SK-N-SH (cell line): ENCODE measurements around the gene PRG3. TPM values are rescaled to one million over a fixed set of nuclear protein-coding genes. Genes with fewer than 3 reads are reported as not detected.

Source experiments
- CTCF ChIA-PET: fragments of 300-600, 350-600 bp; formaldehyde crosslinking; extraction: SDS; loops from one replicate; lab custom pipeline; 2021; lab: Yijun Ruan, JAX
- POLR2A ChIA-PET: fragments of 350-600 bp; sonication (Branson Sonifier 250); formaldehyde crosslinking; extraction: SDS; loops from one replicate; lab custom pipeline; 2020; ENCODE audit warnings: antibody characterized with exemption, inconsistent platforms; lab: Yijun Ruan, JAX
- DNase-seq: peaks from one replicate; pipeline ENCODE4 v3.0.0; 2012
- H2AFZ ChIP-seq: fragments of 200-600 bp; sonication (generic); 2 replicates; pipeline ENCODE4 v1.8.1; 2016; ENCODE audit warnings: antibody characterized with exemption, mild to moderate bottlenecking, low read depth
- H3F3A ChIP-seq: fragments of 200-600 bp; sonication (generic); replicated peaks from 2 replicates; pipeline ENCODE3; 2016; ENCODE audit warnings: antibody characterized with exemption, mild to moderate bottlenecking; ENCODE audit not compliant: insufficient read depth
- H3K27ac ChIP-seq, 2 experiments: fragments of 200-500 bp in 1 of 2; fragments of 200-600 bp in 1 of 2; sonication (Bioruptor generic) in 1 of 2; sonication (generic), shearing (Covaris generic) in 1 of 2; 2 replicates each; pipeline versions ENCODE4 v1.5.1 to v1.6.1; 2014 to 2016; ENCODE audit warnings: low read depth in 2 of 2, inconsistent platforms in 1 of 2, low read length in 1 of 2, mild to moderate bottlenecking in 1 of 2, mixed read lengths in 1 of 2
- H3K27me3 ChIP-seq: fragments of 200-600 bp; sonication (generic), shearing (Covaris generic); 2 replicates; pipeline ENCODE4 v1.6.1; 2016; ENCODE audit warnings: mixed run types; ENCODE audit not compliant: insufficient read depth
- H3K36me3 ChIP-seq, 2 experiments: fragments of 200-500 bp in 1 of 2; fragments of 200-600 bp in 1 of 2; sonication (Bioruptor generic) in 1 of 2; sonication (generic) in 1 of 2; replicated peaks in 1 of 2; 2 replicates each; pipeline versions ENCODE3 to v1.5.1; 2014 to 2016; ENCODE audit warnings: low read length in 1 of 2, mild to moderate bottlenecking in 1 of 2; ENCODE audit not compliant: insufficient read depth in 2 of 2, control insufficient read depth in 1 of 2
- H3K4me1 ChIP-seq, 2 experiments: fragments of 200-500 bp in 1 of 2; fragments of 200-600 bp in 1 of 2; sonication (Bioruptor generic) in 1 of 2; sonication (generic), shearing (Covaris generic) in 1 of 2; 2 replicates each; pipeline versions ENCODE4 v1.5.1 to v1.6.1; 2014 to 2016; ENCODE audit warnings: low read depth in 1 of 2, low read length in 1 of 2, mixed run types in 1 of 2; ENCODE audit not compliant: insufficient read depth in 2 of 2, control insufficient read depth in 1 of 2
- H3K4me2 ChIP-seq: fragments of 200-600 bp; sonication (generic), shearing (Covaris generic); 2 replicates; pipeline ENCODE4 v1.6.1; 2017; ENCODE audit warnings: mixed run types
- H3K4me3 ChIP-seq, 2 experiments: fragments of 200-500 bp in 1 of 2; fragments of 200-600 bp in 1 of 2; sonication (Bioruptor generic) in 1 of 2; sonication (generic), shearing (Covaris generic) in 1 of 2; 2 replicates each; pipeline versions ENCODE4 v1.5.1 to v1.8.1; 2014 to 2016; ENCODE audit warnings: low read depth in 2 of 2, inconsistent platforms in 1 of 2, low read length in 1 of 2, mild to moderate bottlenecking in 1 of 2, mixed read lengths in 1 of 2, moderate library complexity in 1 of 2
- H3K79me2 ChIP-seq: fragments of 200-600 bp; sonication (generic); 2 replicates; pipeline ENCODE4 v1.8.1; 2017; ENCODE audit warnings: mild to moderate bottlenecking; ENCODE audit not compliant: insufficient read depth
- H3K9ac ChIP-seq: fragments of 200-600 bp; sonication (generic); 2 replicates; pipeline ENCODE4 v1.6.1; 2017; ENCODE audit warnings: mixed run types
- H3K9me2 ChIP-seq: fragments of 200-600 bp; sonication (generic); 2 replicates; pipeline ENCODE4 v1.6.1; 2017; ENCODE audit warnings: mixed run types
- H3K9me3 ChIP-seq: fragments of 200-600 bp; sonication (generic); 2 replicates; pipeline ENCODE4 v1.6.1; 2017; ENCODE audit warnings: mixed run types, mild to moderate bottlenecking, moderate library complexity
- H4K20me1 ChIP-seq: fragments of 200-600 bp; sonication (generic); 2 replicates; pipeline ENCODE4 v1.6.1; 2017; ENCODE audit warnings: mild to moderate bottlenecking, mixed run types; ENCODE audit not compliant: insufficient read depth
- EP300 ChIP-seq, 2 experiments: IDR thresholded peaks; 2 replicates each; pipeline versions ENCODE4 v1.4.0 to v1.6.1; 2012; ENCODE audit warnings: borderline replicate concordance in 1 of 2, low read depth in 1 of 2, low read length in 1 of 2
- GATA2 ChIP-seq: sonication (generic); formaldehyde crosslinking; IDR thresholded peaks from 2 replicates; pipeline ENCODE4 v1.5.0; 2020; ENCODE audit warnings: mild to moderate bottlenecking, missing genetic modification reagents
- MXI1 ChIP-seq: IDR thresholded peaks from 2 replicates; pipeline ENCODE4 v1.6.1; 2012; ENCODE audit warnings: mild to moderate bottlenecking, low read depth, low read length, improper control_type of control experiment
- RAD21 ChIP-seq: IDR thresholded peaks from 2 replicates; pipeline ENCODE4 v1.6.1; 2012; ENCODE audit warnings: mild to moderate bottlenecking, low read length
- SMC3 ChIP-seq: IDR thresholded peaks from 2 replicates; pipeline ENCODE4 v1.6.1; 2012; ENCODE audit warnings: low read depth, low read length, improper control_type of control experiment
- TAF1 ChIP-seq: IDR thresholded peaks from 2 replicates; pipeline ENCODE4 v1.6.1; 2012; ENCODE audit warnings: low read depth, mild to moderate bottlenecking, low read length, moderate library complexity, borderline replicate concordance
- TEAD4 ChIP-seq: IDR thresholded peaks from 2 replicates; pipeline ENCODE4 v1.4.0; 2012; ENCODE audit warnings: mild to moderate bottlenecking, borderline replicate concordance; ENCODE audit not compliant: insufficient read depth
- WGBS: methylation state at CpG from one replicate; pipeline ENCODE4 v1.1.6; 2017; ENCODE audit warnings: low lambda C conversion rate; 5-methylcytosine and 5-hydroxymethylcytosine counted together
- polyA plus RNA-seq, 3 experiments: library from polyadenylated mRNA; depleted of rRNA; stranded (reverse); fragments of >200 nt; gene quantifications; 2 replicates each; pipeline ENCODE4 v1.2.3, GENCODE V29; 2012
- TF ChIP-seq, protein P1 (sequence below): fragments of 150-350 bp; IDR thresholded peaks from 2 replicates; pipeline ENCODE4 v1.6.1; 2016; ENCODE audit warnings: mild to moderate bottlenecking, low read depth, low read length
- TF ChIP-seq, protein P2 (sequence below): IDR thresholded peaks from 2 replicates; pipeline ENCODE4 v1.4.0; 2012; ENCODE audit warnings: low read depth, borderline replicate concordance
- TF ChIP-seq, protein P3 (sequence below): IDR thresholded peaks from 2 replicates; pipeline ENCODE4 v1.4.0; 2012; ENCODE audit warnings: low read depth, borderline replicate concordance
- TF ChIP-seq, protein P4 (sequence below): fragments of 200-600 bp; sonication (generic); IDR thresholded peaks from 2 replicates; pipeline ENCODE4 v1.6.1; 2017; ENCODE audit warnings: antibody characterized with exemption, mild to moderate bottlenecking, moderate library complexity
- TF ChIP-seq, protein P5 (sequence below): IDR thresholded peaks from 2 replicates; pipeline ENCODE4 v1.4.0; 2012; ENCODE audit warnings: low read depth

Gene PRG3
- polyA plus RNA-seq, 1 of the 3 experiments (the other 2 are of a cell fraction), result not detected

DNA sequence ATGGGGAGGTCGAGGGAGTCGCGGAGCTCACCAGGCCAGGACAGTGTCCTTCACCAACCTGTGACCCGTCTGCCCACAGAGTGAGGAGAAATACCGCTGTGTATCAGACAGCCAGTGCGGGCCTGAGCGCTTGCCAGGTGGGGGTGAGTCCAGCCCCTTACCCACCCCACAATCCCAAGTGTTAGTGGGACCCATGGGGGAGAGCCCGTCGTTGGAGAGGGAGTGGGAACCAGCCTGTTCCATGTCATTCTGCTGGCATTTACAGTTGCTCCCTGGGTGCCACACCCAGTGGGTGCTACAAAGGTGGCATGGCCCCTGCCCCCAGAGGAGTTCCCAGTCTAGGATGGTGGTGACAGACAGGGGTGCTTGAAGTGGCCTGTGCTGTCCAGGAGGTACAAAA is 33.6 kb downstream of the PRG3 start (continued):
- TF ChIP-seq, protein P1, sequence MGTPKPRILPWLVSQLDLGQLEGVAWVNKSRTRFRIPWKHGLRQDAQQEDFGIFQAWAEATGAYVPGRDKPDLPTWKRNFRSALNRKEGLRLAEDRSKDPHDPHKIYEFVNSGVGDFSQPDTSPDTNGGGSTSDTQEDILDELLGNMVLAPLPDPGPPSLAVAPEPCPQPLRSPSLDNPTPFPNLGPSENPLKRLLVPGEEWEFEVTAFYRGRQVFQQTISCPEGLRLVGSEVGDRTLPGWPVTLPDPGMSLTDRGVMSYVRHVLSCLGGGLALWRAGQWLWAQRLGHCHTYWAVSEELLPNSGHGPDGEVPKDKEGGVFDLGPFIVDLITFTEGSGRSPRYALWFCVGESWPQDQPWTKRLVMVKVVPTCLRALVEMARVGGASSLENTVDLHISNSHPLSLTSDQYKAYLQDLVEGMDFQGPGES, result no peak
- TF ChIP-seq SMC3 (no peak), GATA2 (CRISPR knock-in tag) (no peak), EP300 (IDR thresholded peaks at IDR 0.05; ENCODE audit: borderline replicate concordance in 1 of 2, low read depth in 1 of 2, low read length in 1 of 2) (no peak)
- TF ChIP-seq, protein P2, sequence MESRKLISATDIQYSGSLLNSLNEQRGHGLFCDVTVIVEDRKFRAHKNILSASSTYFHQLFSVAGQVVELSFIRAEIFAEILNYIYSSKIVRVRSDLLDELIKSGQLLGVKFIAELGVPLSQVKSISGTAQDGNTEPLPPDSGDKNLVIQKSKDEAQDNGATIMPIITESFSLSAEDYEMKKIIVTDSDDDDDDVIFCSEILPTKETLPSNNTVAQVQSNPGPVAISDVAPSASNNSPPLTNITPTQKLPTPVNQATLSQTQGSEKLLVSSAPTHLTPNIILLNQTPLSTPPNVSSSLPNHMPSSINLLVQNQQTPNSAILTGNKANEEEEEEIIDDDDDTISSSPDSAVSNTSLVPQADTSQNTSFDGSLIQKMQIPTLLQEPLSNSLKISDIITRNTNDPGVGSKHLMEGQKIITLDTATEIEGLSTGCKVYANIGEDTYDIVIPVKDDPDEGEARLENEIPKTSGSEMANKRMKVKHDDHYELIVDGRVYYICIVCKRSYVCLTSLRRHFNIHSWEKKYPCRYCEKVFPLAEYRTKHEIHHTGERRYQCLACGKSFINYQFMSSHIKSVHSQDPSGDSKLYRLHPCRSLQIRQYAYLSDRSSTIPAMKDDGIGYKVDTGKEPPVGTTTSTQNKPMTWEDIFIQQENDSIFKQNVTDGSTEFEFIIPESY, result no peak

DNA sequence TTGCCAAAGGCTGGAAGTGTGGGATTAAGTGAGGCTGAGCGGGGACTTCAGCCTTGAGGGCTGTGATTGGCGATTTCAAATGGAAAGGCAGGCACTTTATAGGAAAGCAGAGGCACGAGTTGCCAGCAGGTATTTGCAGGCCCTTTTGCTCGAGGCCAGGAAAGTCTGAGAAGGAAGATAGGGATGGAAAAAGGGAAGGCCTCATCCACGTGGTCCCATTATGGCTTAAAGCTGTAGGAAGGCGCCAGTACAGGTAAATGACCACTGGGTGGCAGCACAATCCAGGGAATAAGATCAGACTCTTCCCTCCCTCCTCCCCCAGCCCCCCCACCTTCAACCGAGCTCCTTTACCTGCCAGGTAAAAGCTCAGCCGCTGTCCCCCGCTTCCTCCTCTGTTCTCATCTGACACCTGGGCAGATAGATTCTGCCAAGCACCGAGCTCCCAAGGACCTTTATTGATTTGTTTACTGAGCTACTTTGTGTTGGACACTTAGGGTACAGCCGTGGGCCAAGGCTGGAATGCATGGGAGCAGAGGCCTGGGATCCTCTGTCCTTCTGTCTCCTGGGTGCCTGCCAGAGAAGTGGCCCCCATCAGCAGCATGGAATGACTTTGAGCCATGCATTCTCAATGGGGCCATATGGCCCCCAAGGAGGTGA is 35.3 kb downstream of the PRG3 start:
- 28% methylated on average over 11 of the region's 11 CpGs for WGBS
- Histone ChIP-seq H3F3A (no peaks in the 10 kb centered on the region), H4K20me1 (no peaks in the 10 kb centered on the region), H3K27ac (no peak overlapping the region; a peak in 1 of 4 replicates), H3K79me2 (no peaks in the 10 kb centered on the region), H3K27me3 (no peaks in the 10 kb centered on the region), H3K4me1 (peaks cover 0 to 2% of the 10 kb centered on the region in 2 experiments; a peak in 1 of 4 replicates), H3K4me2 (no peak overlapping the region), H3K4me3 (no peak overlapping the region; a peak in 1 of 4 replicates), H3K9me2 (no peaks in the 10 kb centered on the region), H3K9me3 (no peaks in the 10 kb centered on the region), H2AFZ (peak overlapping the region; percentile 73; the same call in 1 of the 2 replicates), H3K36me3 (no peaks in the 10 kb centered on the region), H3K9ac (peak overlapping the region; percentile 33; the same call in 1 of the 2 replicates)
- TF ChIP-seq TAF1, result peak; percentile 21; the same call in 1 of the 2 replicates
- TF ChIP-seq, protein P3, sequence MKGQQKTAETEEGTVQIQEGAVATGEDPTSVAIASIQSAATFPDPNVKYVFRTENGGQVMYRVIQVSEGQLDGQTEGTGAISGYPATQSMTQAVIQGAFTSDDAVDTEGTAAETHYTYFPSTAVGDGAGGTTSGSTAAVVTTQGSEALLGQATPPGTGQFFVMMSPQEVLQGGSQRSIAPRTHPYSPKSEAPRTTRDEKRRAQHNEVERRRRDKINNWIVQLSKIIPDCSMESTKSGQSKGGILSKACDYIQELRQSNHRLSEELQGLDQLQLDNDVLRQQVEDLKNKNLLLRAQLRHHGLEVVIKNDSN, result peak; percentile 28; the same call in 1 of the 2 replicates
- peak; percentile 49; the same call in 1 of the 2 replicates for TF ChIP-seq MXI1
- TF ChIP-seq GATA2 (CRISPR knock-in tag), result no peak
- TF ChIP-seq SMC3, result peak; percentile 58
- TF ChIP-seq, protein P4, sequence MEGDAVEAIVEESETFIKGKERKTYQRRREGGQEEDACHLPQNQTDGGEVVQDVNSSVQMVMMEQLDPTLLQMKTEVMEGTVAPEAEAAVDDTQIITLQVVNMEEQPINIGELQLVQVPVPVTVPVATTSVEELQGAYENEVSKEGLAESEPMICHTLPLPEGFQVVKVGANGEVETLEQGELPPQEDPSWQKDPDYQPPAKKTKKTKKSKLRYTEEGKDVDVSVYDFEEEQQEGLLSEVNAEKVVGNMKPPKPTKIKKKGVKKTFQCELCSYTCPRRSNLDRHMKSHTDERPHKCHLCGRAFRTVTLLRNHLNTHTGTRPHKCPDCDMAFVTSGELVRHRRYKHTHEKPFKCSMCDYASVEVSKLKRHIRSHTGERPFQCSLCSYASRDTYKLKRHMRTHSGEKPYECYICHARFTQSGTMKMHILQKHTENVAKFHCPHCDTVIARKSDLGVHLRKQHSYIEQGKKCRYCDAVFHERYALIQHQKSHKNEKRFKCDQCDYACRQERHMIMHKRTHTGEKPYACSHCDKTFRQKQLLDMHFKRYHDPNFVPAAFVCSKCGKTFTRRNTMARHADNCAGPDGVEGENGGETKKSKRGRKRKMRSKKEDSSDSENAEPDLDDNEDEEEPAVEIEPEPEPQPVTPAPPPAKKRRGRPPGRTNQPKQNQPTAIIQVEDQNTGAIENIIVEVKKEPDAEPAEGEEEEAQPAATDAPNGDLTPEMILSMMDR, result peak; percentile 68
- TF ChIP-seq, protein P5, sequence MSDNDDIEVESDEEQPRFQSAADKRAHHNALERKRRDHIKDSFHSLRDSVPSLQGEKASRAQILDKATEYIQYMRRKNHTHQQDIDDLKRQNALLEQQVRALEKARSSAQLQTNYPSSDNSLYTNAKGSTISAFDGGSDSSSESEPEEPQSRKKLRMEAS, result peak; percentile 91
- no peak for TF ChIP-seq TEAD4
- peak; percentile 75 for TF ChIP-seq RAD21
- ChIA-PET POLR2A (interaction anchor here (0.9 to 1.2 kb wide), 2 partner anchors 20 to 22 kb away, joined by 3 read pairs; partner anchors contain the start of gene TNKS1BP1), CTCF (interaction anchor here (0.6 to 4.4 kb wide), 29 partner anchors 9 to 505 kb away, joined by 3 to 42 read pairs (median 5); partner anchors contain the start of genes RTN4RL2, SLC43A1 and UBE2L6)
- DNase-seq, result peak; percentile 86
